Gastroesophageal sphincter (tissue), 3 donors: Measurements from ENCODE around the gene PDZRN4.

Experiments
- EP300 ChIP-seq: sonication (generic); formaldehyde crosslinking; IDR thresholded peaks from one replicate; pipeline ENCODE4 v1.6.1; 2017; ENCODE audit warnings: antibody characterized with exemption, mild to moderate bottlenecking
- TF ChIP-seq, protein P1 (sequence below), 4 experiments: fragments of 200-600 bp in 2 of 4; fragments of 450-650 bp in 2 of 4; sonication (generic) in 1 of 4; IDR thresholded peaks; one replicate each; pipeline ENCODE4 v1.5.1; 2017 to 2019; ENCODE audit warnings: antibody characterized with exemption in 4 of 4, mild to moderate bottlenecking in 2 of 4, moderate library complexity in 2 of 4

DNA sequence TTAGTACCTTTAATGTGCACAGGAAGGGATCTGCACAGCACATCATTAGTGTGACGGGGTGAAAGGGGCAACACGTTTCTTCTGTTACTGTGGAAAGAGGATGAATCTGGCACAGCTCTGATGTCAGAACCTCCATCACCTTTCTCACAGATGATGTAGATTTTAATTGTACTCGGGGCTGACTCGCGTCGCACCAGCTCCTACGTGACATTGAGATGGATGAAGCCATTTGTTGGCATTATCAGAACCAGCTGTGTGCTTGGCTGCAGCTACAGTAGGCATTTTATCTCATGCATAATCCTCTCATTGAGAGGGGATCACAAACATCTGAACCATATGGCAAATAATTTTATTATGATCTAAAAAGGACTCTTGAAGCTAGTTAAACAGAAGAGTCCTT lies 173.6 kb downstream of the PDZRN4 start:
- TF ChIP-seq, protein P1, sequence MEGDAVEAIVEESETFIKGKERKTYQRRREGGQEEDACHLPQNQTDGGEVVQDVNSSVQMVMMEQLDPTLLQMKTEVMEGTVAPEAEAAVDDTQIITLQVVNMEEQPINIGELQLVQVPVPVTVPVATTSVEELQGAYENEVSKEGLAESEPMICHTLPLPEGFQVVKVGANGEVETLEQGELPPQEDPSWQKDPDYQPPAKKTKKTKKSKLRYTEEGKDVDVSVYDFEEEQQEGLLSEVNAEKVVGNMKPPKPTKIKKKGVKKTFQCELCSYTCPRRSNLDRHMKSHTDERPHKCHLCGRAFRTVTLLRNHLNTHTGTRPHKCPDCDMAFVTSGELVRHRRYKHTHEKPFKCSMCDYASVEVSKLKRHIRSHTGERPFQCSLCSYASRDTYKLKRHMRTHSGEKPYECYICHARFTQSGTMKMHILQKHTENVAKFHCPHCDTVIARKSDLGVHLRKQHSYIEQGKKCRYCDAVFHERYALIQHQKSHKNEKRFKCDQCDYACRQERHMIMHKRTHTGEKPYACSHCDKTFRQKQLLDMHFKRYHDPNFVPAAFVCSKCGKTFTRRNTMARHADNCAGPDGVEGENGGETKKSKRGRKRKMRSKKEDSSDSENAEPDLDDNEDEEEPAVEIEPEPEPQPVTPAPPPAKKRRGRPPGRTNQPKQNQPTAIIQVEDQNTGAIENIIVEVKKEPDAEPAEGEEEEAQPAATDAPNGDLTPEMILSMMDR (IDR thresholded peaks at IDR 0.05) = no peak
- no peak for TF ChIP-seq EP300
